Measurements from ENCODE around the gene ILKAP.

Gene ILKAP

DNA sequence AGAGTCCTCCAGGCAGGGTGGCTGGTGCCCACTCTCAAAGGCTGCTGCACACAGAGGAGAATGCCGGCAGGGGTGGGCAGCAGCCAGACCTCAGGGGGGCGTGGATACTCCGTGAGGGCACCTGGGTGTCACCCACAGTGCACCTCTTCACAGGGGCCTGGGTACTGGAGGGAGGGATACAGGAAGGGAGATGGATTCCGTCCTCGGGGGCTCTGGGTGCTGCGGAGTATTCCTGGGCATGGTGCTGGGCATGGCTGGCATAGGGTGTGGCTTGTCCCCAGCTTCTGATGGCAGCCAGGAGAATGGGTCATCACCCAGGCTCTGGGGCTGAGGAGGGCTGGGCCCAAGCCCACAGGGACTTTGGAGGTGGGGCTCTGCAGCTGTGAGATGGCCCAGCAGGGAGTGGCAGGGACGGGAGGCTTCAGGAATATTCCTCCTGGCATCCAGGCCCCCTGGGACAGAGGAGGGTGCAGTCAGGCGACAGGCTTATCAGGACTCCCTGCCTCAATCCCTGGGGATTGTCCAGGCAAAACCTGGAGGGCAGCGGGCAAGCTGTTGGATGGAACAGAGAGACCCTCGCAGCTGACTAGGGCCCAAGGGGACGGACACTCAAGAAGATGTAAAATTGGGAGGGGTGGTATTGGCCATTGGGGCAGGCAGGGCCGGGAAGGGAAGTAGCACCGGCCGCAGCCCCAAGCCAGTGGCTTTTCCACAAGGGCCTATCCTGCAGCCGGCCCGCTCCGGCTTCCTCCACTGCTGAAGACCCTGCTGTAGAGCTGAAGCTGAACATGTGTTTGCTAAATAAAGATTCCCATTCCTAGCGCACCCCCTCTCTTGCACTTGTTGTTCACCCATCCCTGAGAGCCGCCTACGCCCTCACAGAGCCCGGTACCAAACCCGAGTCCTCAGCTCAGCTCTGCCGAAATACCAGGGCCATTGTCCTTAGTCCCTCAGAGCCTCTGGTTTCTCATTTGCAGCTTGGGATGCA lies 70.7 kb downstream of the ILKAP start:
- no peak for TF ChIP-seq POLR2A (IDR thresholded peaks at IDR 0.05; ENCODE audit: low read length)
- no peak for TF ChIP-seq GATA1 (IDR thresholded peaks at IDR 0.05; ENCODE audit: low read depth, low read length)
- no peak for DNase-seq

- TF ChIP-seq POLR2A (IDR thresholded peaks at IDR 0.05; ENCODE audit: low read length) (no peak), GATA1 (IDR thresholded peaks at IDR 0.05; ENCODE audit: low read depth, low read length) (no peak)
- no peak for DNase-seq
Observed at GRCh38 chr2:238131761-238132462, 71.6 kb downstream of the ILKAP start.

DNA sequence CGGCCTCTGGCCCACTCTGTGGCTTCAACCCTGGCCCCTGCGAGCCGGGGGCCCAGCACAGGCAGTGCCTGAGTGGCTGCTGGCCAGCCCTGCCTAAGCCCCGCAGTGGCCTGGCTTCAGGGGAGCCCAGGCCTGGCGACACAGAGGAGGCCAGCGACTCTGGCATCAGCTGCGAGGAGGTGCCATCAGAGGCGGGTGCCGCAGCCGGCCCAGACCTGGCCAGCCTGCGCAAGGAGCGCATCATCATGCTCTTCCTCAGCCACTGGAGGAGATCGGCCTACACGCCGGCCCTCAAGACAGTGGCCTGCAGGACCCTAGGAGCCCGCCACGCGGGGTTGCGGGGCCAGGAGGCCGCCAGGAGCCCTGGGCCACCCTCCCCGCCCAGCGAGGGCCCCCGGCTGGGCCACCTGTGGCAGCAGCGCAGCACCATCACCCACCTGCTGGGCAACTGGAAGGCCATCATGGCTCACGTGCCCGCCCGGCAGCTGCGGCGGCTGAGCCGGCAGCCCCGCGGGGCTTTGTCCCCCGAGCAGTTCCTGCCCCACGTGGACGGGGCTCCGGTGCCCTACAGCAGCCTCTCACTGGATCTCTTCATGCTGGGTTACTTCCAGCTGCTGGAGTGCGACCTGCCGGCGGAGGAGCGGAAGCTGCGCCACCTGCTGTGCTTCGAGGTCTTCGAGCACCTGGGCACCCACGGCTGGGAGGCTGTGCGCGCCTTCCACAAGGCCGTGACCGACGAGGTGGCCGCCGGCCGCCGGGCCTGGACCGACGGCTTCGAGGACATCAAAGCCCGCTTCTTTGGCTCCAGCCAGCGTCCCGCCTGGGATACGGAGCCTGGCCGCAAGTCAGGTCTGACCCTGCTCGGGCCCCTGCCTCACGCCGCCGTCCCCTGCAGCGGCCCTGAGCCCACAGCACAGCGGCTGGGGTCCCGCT lies 72.5 kb downstream of the ILKAP start:
- DNase-seq: no peak
- no peak for TF ChIP-seq GATA1 (IDR thresholded peaks at IDR 0.05; ENCODE audit: low read depth, low read length)
- TF ChIP-seq POLR2A (IDR thresholded peaks at IDR 0.05; ENCODE audit: low read length): no peak

GRCh38 chr2:238130111-238130695 lies 73.3 kb downstream of the ILKAP start:
- TF ChIP-seq GATA1 (IDR thresholded peaks at IDR 0.05; ENCODE audit: low read depth, low read length) (no peak), POLR2A (IDR thresholded peaks at IDR 0.05; ENCODE audit: low read length) (no peak)
- DNase-seq: no peak

- DNase-seq: no peak
- TF ChIP-seq GATA1 (IDR thresholded peaks at IDR 0.05; ENCODE audit: low read depth, low read length) (no peak), POLR2A (IDR thresholded peaks at IDR 0.05; ENCODE audit: low read length) (no peak)
Observed at GRCh38 chr2:238129166-238130010, 74.1 kb downstream of the ILKAP start.

DNA sequence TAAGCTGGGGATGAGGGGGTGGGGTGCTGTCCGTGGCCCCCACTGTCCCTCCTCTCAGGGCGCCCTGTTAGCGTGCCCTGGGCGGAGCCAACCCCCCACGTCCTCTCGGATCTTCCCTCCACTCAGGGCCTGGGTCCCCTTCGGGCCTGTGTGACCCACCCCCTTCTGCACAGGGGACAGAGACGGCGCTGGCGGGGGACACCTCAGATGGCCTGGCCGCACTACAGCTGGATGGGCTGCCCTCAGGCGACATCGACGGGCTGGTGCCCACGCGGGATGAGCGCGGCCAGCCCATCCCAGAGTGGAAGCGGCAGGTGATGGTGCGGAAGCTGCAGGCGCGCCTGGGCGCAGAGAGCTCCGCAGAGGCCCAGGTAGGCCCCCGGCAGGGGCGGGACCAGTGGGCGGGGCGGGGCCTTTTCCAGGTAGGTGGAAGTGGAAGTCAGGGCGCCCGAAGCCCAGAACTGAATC lies 74.9 kb downstream of the ILKAP start:
- TF ChIP-seq GATA1 (IDR thresholded peaks at IDR 0.05; ENCODE audit: low read depth, low read length) (no peak), POLR2A (IDR thresholded peaks at IDR 0.05; ENCODE audit: low read length) (no peak)
- no peak for DNase-seq

- no peak for TF ChIP-seq POLR2A (IDR thresholded peaks at IDR 0.05; ENCODE audit: low read length)
- TF ChIP-seq GATA1 (IDR thresholded peaks at IDR 0.05; ENCODE audit: low read depth, low read length): no peak
- DNase-seq: no peak
Observed at GRCh38 chr2:238128061-238128440, 75.4 kb downstream of the ILKAP start.

DNA sequence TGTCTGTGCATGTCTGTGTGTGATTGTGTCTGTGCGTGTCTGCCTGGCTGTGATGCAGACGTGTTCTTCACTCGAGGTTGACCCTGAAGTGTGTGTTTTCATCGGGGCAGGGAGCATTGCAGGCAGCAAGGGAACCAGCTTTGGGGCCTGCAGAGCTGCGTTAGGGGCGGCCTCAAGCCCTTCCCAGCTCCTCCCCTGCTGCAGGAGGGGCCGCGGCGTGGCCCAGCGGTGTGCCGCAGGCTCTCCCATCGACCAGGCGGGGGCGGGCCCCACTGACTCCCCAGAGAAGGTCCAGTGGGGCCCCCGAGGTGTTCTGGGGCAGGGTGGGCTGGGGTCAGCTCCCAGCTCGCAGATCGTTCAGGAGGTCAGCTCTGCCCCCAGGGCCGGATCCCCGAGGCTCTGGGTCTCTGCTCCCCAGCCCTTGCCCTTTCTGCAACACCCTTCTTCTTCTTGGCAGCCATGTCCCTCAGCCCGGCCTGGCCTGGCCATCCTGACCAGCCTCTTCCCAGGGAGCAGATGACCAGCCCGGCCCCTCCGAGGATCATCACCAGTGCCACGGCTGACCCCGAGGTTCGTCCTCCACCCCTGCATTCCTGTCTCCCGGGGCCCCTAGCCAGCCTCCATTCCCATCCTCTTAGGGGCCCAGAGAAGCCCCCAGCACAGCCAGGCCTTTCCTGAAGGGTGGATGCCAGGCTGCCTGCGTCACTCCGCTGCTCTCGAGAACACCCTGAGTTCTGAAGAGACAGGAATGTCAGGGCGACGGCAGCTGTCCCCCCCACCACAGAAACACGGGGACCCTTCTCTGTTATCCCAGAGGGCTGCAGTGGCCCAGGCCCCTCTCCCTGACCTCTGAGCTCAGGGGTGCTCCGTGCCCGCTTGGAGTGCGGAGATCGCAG lies 76.1 kb downstream of the ILKAP start:
- DNase-seq: peak; percentile 51 to 72
- no peak for TF ChIP-seq GATA1 (IDR thresholded peaks at IDR 0.05; ENCODE audit: low read depth, low read length)
- no peak for TF ChIP-seq POLR2A (IDR thresholded peaks at IDR 0.05; ENCODE audit: low read length)

- no peak for DNase-seq
- TF ChIP-seq POLR2A (IDR thresholded peaks at IDR 0.05; ENCODE audit: low read length) (no peak), GATA1 (IDR thresholded peaks at IDR 0.05; ENCODE audit: low read depth, low read length) (no peak)
Observed at GRCh38 chr2:238126775-238127164, 76.7 kb downstream of the ILKAP start.

DNA sequence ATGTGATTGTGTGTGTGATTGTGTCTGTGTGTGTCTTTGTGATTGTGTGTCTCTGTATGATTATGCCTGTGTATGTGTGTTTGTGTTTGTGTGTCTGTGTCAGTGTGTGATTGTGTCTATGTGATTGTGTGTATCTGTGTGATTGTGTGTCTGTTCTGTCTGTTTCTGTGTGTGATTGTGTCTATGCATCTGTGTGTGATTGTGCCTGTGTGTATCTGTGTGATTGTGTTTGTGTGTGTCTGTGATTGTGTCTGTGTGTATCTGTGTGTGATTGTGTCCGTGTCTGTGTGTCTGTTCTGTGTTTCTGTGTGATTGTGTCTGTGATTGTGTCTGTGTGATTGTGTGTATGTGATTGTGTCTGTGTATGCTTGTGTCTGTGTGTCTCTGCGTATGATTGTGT lies 77.2 kb downstream of the ILKAP start:
- TF ChIP-seq POLR2A (IDR thresholded peaks at IDR 0.05; ENCODE audit: low read length) (no peak), GATA1 (IDR thresholded peaks at IDR 0.05; ENCODE audit: low read depth, low read length) (no peak)

GRCh38 chr2:238125127-238125885 lies 78.2 kb downstream of the ILKAP start:
- TF ChIP-seq GATA1 (IDR thresholded peaks at IDR 0.05; ENCODE audit: low read depth, low read length): no peak
- no peak for TF ChIP-seq POLR2A (IDR thresholded peaks at IDR 0.05; ENCODE audit: low read length)
- no peak for DNase-seq

More for the DNA sequence above, 77.2 kb downstream of the ILKAP start:
- DNase-seq: peak in 1 of 2 experiments; percentile 40
